HL-60 (cell line): Measurements from ENCODE around the gene CTSK.
"Not testable (repeated sequence)": the region's sequence is repeated elsewhere in the genome, so short reads cannot be mapped to it uniquely, and the experiment has no call there.

Source experiments
- DNase-seq, 2 experiments: peaks; one replicate each; pipeline ENCODE4 v3.0.0-alpha.2; 2010 to 2020; ENCODE audit warnings: low read depth in 1 of 2, low spot score in 1 of 2
- H3K27ac ChIP-seq: fragments of 250-450 bp; sonication (Bioruptor Pico); replicated peaks from 2 replicates; pipeline ENCODE4 v1.5.1; 2020; ENCODE audit warnings: mild to moderate bottlenecking, moderate library complexity
- H3K27me3 ChIP-seq: fragments of 250-450 bp; sonication (Bioruptor Pico); 2 replicates; pipeline ENCODE4 v1.5.1; 2021; ENCODE audit warnings: mild to moderate bottlenecking, moderate library complexity; ENCODE audit not compliant: insufficient read depth, poor library complexity, severe bottlenecking
- H3K4me3 ChIP-seq: replicated peaks from 2 replicates; pipeline ENCODE4 v1.5.1; 2011; ENCODE audit warnings: mild to moderate bottlenecking, control low read depth, low read length; ENCODE audit not compliant: insufficient read depth
- CTCF ChIP-seq: IDR thresholded peaks from one replicate; pipeline ENCODE4 v1.5.1; 2011; ENCODE audit warnings: low read length, control low read depth, inconsistent platforms; ENCODE audit not compliant: insufficient read depth
- GABPA ChIP-seq: IDR thresholded peaks from 2 replicates; pipeline ENCODE4 v1.6.1; 2012; ENCODE audit warnings: low read depth
- POLR2AphosphoS5 ChIP-seq: IDR thresholded peaks from 2 replicates; pipeline ENCODE4 v1.6.1; 2012; ENCODE audit warnings: low read depth
- REST ChIP-seq: IDR thresholded peaks from 2 replicates; pipeline ENCODE4 v1.6.1; 2012; ENCODE audit warnings: low read depth; ENCODE audit not compliant: insufficient replicate concordance
- SPI1 ChIP-seq: IDR thresholded peaks from 2 replicates; pipeline ENCODE4 v1.6.1; 2012; ENCODE audit warnings: low read depth, mild to moderate bottlenecking, borderline replicate concordance

The CTSK gene

GRCh38 chr1:150777544-150777943 lies 30.5 kb downstream of the CTSK start:
- H3K4me3 ChIP-seq, result no peak overlapping the region
- H3K27me3 ChIP-seq, result no peaks in the 10 kb centered on the region
- peak in 1 of 2 experiments; percentile 68 for DNase-seq
- TF ChIP-seq SPI1 (peak; percentile 71; the same call in 1 of the 2 replicates), GABPA (no peak), CTCF (no peak), REST (no peak), POLR2AphosphoS5 (peak; percentile 36; the same call in 1 of the 2 replicates)
- H3K27ac ChIP-seq, result no peak overlapping the region

GRCh38 chr1:150775931-150776505 lies 32.0 kb downstream of the CTSK start:
- not testable (repeated sequence) for DNase-seq, H3K4me3 ChIP-seq, H3K27me3 ChIP-seq, H3K27ac ChIP-seq

GRCh38 chr1:150775276-150775675 lies 32.8 kb downstream of the CTSK start:
- no peak overlapping the region for H3K27ac ChIP-seq
- TF ChIP-seq CTCF, result no peak
- TF ChIP-seq GABPA, result no peak
- TF ChIP-seq POLR2AphosphoS5, result no peak
- no peaks in the 10 kb centered on the region for H3K27me3 ChIP-seq
- no peak overlapping the region for H3K4me3 ChIP-seq
- DNase-seq, result no peak

- TF ChIP-seq GABPA, result no peak
- TF ChIP-seq POLR2AphosphoS5, result no peak
- TF ChIP-seq REST, result no peak
- no peak for TF ChIP-seq SPI1
- TF ChIP-seq CTCF, result no peak
- DNase-seq, result no peak
- Histone ChIP-seq H3K27me3 (no peaks in the 10 kb centered on the region), H3K27ac (no peak overlapping the region), H3K4me3 (no peak overlapping the region)
Observed at GRCh38 chr1:150772326-150772725, 35.7 kb downstream of the CTSK start.

- not testable (repeated sequence) for H3K27me3 ChIP-seq, H3K4me3 ChIP-seq, H3K27ac ChIP-seq, DNase-seq
Observed at GRCh38 chr1:150767704-150768103, 40.4 kb downstream of the CTSK start.

- peak overlapping the region; percentile 92 for H3K27ac ChIP-seq
- DNase-seq, H3K27me3 ChIP-seq, H3K4me3 ChIP-seq: not testable (repeated sequence)
Observed at GRCh38 chr1:150765977-150766301, 42.1 kb downstream of the CTSK start.
